HG03575 (cell line): ENCODE results near the gene UBE2J1.
A peak's percentile ranks its signal among the peaks of the same experiment; 100 is the strongest.
"Not testable (repeated sequence)": the region's sequence is repeated elsewhere in the genome, so short reads cannot be mapped to it uniquely, and the experiment has no call there.

Experiments used
- ATAC-seq: cut with Tn5 transposase; IDR thresholded peaks from one replicate; pipeline ENCODE4 v1.9.1; 2021; ENCODE audit not compliant: unreplicated experiment, insufficient number of reproducible peaks, low FRiP score; ENCODE audit errors: extremely low read depth

The UBE2J1 gene, protein sequence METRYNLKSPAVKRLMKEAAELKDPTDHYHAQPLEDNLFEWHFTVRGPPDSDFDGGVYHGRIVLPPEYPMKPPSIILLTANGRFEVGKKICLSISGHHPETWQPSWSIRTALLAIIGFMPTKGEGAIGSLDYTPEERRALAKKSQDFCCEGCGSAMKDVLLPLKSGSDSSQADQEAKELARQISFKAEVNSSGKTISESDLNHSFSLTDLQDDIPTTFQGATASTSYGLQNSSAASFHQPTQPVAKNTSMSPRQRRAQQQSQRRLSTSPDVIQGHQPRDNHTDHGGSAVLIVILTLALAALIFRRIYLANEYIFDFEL

GRCh38 chr6:89352278-89353117, at the start of gene UBE2J1:
UBE2J1 (minus strand) TSS chr6:89352722; CDS start chr6:89352569, 153 bp downstream.
- ATAC-seq = no peak

GRCh38 chr6:89400912-89401399, 48.4 kb upstream of the UBE2J1 start:
- ATAC-seq = no peak

DNA sequence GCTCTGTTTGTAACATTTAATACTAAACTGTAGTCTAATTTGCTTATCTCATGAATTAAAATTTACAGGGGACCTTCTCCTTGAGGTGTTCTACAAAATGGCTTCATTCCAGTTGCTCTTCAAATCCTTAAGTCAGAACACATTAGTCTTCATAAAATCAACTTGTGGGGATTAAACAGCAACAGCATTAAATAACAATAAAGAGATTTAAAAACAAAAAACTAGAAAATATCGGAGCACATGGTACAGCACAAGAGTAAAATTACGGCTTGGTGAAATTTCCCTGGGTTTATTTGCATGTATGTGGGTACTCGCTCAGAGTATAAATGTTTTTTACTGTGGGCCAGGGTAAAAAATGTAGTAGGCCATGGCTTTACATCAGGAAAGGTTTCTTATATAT, 47.5 kb upstream of the UBE2J1 start:
- no peak for ATAC-seq

GRCh38 chr6:89398762-89399525, 46.4 kb upstream of the UBE2J1 start:
- ATAC-seq = no peak

GRCh38 chr6:89397884-89398283, 45.4 kb upstream of the UBE2J1 start:
- ATAC-seq = not testable (repeated sequence)

DNA sequence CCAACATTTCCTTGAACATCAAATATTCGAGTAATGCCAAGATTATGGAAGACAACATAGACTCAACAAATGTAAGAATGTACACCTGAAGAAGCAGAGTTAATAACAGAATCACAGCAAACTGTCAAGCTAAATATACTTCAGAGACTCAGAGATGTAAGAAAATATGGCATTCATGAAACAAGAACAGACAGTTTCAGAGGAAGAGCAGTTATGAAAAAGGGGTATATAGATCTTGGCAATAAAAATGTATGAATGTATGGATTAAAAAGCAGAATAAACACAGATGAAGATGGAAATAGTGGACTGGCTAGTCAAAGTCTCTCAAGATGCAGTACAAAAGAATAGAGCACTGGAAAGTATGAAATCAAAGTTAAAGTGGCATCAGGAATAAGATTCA, 41.1 kb upstream of the UBE2J1 start:
- ATAC-seq = no peak

GRCh38 chr6:89392823-89393222, 40.3 kb upstream of the UBE2J1 start:
- no peak for ATAC-seq

GRCh38 chr6:89388846-89389245, 36.3 kb upstream of the UBE2J1 start:
- ATAC-seq = no peak

DNA sequence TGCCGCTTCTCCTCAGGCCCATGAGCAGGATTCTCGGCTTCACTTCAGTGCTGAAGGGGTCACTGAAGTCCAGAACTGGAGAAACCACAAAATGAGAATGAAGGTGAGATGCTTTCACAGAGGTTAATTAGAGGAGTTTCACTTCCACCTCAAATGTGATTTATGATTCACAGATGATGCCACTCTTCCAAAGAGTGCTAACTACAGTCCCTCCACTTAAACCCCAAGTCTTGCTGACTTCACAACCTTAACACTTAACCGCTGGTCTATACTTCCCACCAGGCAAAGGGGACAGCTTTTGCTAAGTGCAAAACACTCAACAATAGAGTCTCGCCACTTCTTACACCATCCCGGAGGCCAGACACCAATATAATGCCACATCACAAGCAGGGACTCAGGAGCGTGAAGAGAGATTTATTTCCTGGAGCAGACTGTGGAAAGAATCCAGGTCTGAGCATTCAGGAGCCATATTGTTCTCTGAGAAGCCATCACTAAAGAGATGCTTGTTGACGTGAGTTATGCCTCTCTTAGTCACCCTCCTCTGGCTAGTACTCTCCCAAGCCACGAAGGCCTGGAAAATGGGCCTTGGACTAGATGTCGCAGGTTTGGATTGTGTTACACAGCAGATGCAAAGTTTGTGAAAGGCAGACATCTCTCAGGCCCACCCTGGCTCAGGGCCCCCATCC, 35.1 kb upstream of the UBE2J1 start:
- peak; percentile 89 for ATAC-seq

GRCh38 chr6:89386917-89387491, 34.5 kb upstream of the UBE2J1 start:
- no peak for ATAC-seq

GRCh38 chr6:89385846-89386245, 33.3 kb upstream of the UBE2J1 start:
- ATAC-seq = no peak

- ATAC-seq = no peak
Measured at GRCh38 chr6:89385156-89385667, 32.7 kb upstream of the UBE2J1 start.

DNA sequence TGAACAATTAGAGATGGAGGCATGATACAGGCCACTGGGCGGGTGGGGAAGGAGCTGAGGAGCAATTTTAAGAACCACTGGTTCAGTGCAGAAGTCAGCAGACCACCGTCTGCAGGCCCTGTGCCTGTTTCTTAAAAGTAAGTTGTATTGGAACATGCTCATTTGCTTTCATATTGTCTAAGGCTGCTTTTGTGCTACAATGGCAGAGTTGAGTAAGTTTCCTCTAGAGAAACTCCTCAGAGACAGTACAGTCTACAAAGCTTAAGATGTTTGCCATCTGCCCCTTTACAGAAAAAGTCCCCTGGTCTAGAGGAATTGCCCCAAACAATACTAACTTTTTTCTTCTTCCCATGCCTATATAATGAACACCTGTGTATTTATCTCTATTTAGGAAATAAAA, 28.5 kb upstream of the UBE2J1 start:
- no peak for ATAC-seq

DNA sequence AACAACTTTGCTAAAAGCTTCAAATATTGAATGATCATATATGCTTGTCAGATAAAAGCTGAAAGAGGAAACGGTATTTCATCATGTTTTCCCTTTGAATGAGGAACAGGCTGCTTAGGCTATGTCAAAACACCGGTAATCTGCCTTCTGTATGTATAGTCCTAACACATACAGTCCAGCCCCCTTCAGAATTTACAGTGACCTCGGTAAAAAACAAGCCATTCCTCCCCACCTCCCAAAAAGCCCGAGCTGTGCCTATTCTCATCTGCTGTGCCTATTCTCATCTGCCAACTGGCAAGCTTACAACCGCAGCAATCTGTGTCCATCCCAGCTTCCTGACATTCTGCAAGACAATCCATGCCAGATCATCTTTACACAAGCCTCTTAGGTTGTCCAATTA, 26.8 kb upstream of the UBE2J1 start:
- ATAC-seq = no peak

- no peak for ATAC-seq
Measured at GRCh38 chr6:89378628-89379027, 26.1 kb upstream of the UBE2J1 start.

DNA sequence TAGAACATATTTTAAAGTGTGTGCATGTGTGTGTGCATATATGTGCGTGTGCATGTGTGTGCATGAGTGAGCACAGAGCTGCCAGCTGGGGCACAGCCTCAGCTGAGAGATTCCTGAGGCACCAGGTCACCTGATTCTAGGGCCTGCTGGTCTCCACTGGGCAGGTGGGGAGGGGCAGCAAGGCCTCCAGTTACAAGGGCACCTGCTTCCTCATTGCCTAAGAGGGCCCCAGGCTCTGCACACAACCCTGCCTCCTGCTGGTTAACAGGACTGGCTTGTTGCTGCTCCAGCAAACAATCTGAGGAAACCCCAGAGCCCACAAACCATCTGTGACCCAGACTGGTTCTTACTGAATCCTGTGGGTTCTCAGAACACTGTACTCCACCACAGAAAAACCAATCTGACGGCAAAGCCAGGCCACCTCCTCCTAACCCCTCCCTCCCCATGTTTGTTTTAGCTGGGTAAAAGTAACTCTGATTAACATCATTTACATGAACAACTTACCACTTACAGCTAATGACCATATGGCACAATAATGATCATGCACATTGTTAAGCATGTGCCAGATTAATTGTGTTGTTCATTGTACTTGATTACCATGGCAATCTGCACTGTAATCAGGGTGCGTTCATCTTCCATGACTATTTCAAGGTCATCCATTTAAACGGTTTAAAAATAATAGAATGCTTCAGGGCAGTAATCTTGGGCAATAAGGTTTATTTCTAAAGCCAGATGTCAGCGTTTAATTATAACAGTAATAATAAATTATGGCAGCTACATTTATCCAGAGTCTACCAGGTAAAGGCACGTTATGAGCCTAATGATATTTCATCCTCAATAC, 23.1 kb upstream of the UBE2J1 start:
- ATAC-seq = peak; percentile 31

GRCh38 chr6:89372506-89372901, 20.0 kb upstream of the UBE2J1 start:
- ATAC-seq = no peak
